Measurements from ENCODE around the gene XXYLT1. TPM values are rescaled to one million over a fixed set of nuclear protein-coding genes. Genes with fewer than 3 reads are reported as not detected.

The XXYLT1 gene
- total and polyA plus RNA-seq, 9 of the 15 experiments (the other 6 are each of a cell fraction or from before 2014, with no cell fraction given) = 1.9 to 18.9 (median 15.0) TPM

- TF ChIP-seq MED1 (CRISPR knock-in tag; IDR thresholded peaks at IDR 0.05; ENCODE audit: borderline replicate concordance) (no peak), KDM5B (IDR thresholded peaks at IDR 0.05; ENCODE audit: insufficient replicate concordance, low read depth, low read length) (no peak)
Observed at GRCh38 chr3:195087328-195087727, 183.6 kb downstream of the XXYLT1 start (continued).

- Histone ChIP-seq H3K79me2 (ENCODE audit: control insufficient read depth, insufficient read depth, low read length) (no peaks in the 10 kb centered on the region), H3K27me3 (ENCODE audit: control insufficient read depth in 2 of 2, insufficient read depth in 2 of 2, low read length in 2 of 2) (no peaks in the 10 kb centered on the region), H3K9me1 (ENCODE audit: control insufficient read depth, insufficient read depth, low read length) (no peaks in the 10 kb centered on the region), H3K4me2 (ENCODE audit: insufficient read depth, low read length) (no peak overlapping the region), H2AFZ (ENCODE audit: low read depth, low read length) (no peak overlapping the region), H3K36me3 (ENCODE audit: control insufficient read depth, insufficient read depth, low read length) (no peaks in the 10 kb centered on the region), H3K27ac (ENCODE audit: extremely low read depth, low read depth, low read length) (no peak overlapping the region), H3K9ac (ENCODE audit: insufficient read depth in 1 of 2, low read depth in 2 of 2, low read length in 2 of 2) (peak overlapping the region in 1 of 2 experiments; percentile 35; a peak in 2 of 4 replicates), H4K20me1 (replicated peaks; ENCODE audit: control insufficient read depth, insufficient read depth, low read length) (no peaks in the 10 kb centered on the region), H3K4me3 (no peak overlapping the region), H3K9me3 (replicated peaks; ENCODE audit: control insufficient read depth, insufficient read depth, low read depth, low read length) (no peaks in the 10 kb centered on the region), H3K4me1 (replicated peaks in 1 of 2; ENCODE audit: control insufficient read depth in 2 of 2, insufficient read depth in 2 of 2, low read length in 2 of 2) (peaks cover 0 to 23% of the 10 kb centered on the region in 2 experiments; a peak in 3 of 5 replicates)
- intact Hi-C loops (cut with micrococcal nuclease) = no loop called here
- DNase-seq (ENCODE audit: extremely low read depth in 1 of 4, low spot score in 3 of 4) (no peak), FAIRE-seq (no peak), ATAC-seq (peak; percentile 68)
- 84% methylated on average over 9 of the region's 13 CpGs for WGBS (ENCODE audit: insufficient coverage, low coverage, missing lambda C conversion rate)
- CTCF ChIA-PET (ENCODE audit: low intra/inter-chr PET ratio) = no interaction called here
- POLR2A ChIA-PET = interaction anchor here (1.0 kb wide), 1 partner anchor 30 kb away, joined by 3 read pairs; no protein-coding TSS in a partner anchor
- BruUV-seq (replicated peaks) = no TSS peak
- in situ Hi-C loops (cut with MboI) = no loop called here
- TF ChIP-seq ZNF146 (CRISPR knock-in tag; IDR thresholded peaks at IDR 0.05; ENCODE audit: unreplicated experiment) (no peak), NR0B1 (IDR thresholded peaks at IDR 0.05; ENCODE audit: partially characterized antibody) (no peak), NR1H2 (CRISPR knock-in tag; IDR thresholded peaks at IDR 0.05) (no peak), ZNF717 (CRISPR knock-in tag; IDR thresholded peaks at IDR 0.05) (no peak), SRF (CRISPR knock-in tag; IDR thresholded peaks at IDR 0.05) (no peak), PHTF2 (CRISPR knock-in tag; IDR thresholded peaks at IDR 0.05) (no peak), CBX3 (IDR thresholded peaks at IDR 0.05; ENCODE audit: borderline replicate concordance in 1 of 2, low read length in 2 of 2) (no peak)
Observed at GRCh38 chr3:195086885-195087284, 184.1 kb downstream of the XXYLT1 start.

All from K562 (cell line).